H1 (cell line): Measurements from ENCODE around the gene HERC4. TPM values are rescaled to one million over a fixed set of nuclear protein-coding genes. Genes with fewer than 3 reads are reported as not detected.
A peak's percentile ranks its signal among the peaks of the same experiment; 100 is the strongest.

Experiments
- CTCF ChIA-PET: fragments of 300-600 bp; sonication (Branson Sonifier 250); formaldehyde crosslinking; loops from one replicate; lab custom pipeline; 2021; ENCODE audit not compliant: partially characterized antibody; lab: Charles Lee
- POLR2A ChIA-PET: fragments of 300-600 bp; sonication (Branson Sonifier 250); formaldehyde crosslinking; loops from one replicate; lab custom pipeline; 2021; ENCODE audit warnings: inconsistent platforms; ENCODE audit not compliant: partially characterized antibody; lab: Charles Lee
- DNase-seq, 2 experiments: peaks; one replicate each; pipeline versions ENCODE4 v3.0.0 to v3.0.0-alpha.2; 2010 to 2022; ENCODE audit warnings: low spot score in 2 of 2, low read depth in 1 of 2, mixed read lengths in 1 of 2
- FAIRE-seq: peaks from 2 replicates; lab custom pipeline; 2011; peaks lifted over from hg19 to GRCh38; lab: Jason Lieb, UNC
- H2AFZ ChIP-seq: 2 replicates; pipeline ENCODE4 v1.8.1; 2012; ENCODE audit warnings: low read length, inconsistent platforms
- H2AK5ac ChIP-seq: 2 replicates; pipeline ENCODE4 v1.6.1; 2013; ENCODE audit warnings: low read depth, low read length
- H2BK120ac ChIP-seq: replicated peaks from 2 replicates; pipeline ENCODE3; 2013; ENCODE audit warnings: low read depth, low read length, inconsistent platforms
- H2BK12ac ChIP-seq: 2 replicates; pipeline ENCODE4 v1.6.1; 2013; ENCODE audit warnings: low read depth, low read length
- H2BK15ac ChIP-seq: 2 replicates; pipeline ENCODE4 v1.6.1; 2013; ENCODE audit warnings: low read length
- H2BK20ac ChIP-seq: 2 replicates; pipeline ENCODE4 v1.6.1; 2013; ENCODE audit warnings: low read length
- H2BK5ac ChIP-seq: 2 replicates; pipeline ENCODE4 v1.6.1; 2013; ENCODE audit warnings: low read depth, low read length
- H3K14ac ChIP-seq: 2 replicates; pipeline ENCODE4 v1.6.1; 2013; ENCODE audit warnings: inconsistent platforms; ENCODE audit not compliant: insufficient read length
- H3K18ac ChIP-seq: 2 replicates; pipeline ENCODE4 v1.6.1; 2013; ENCODE audit warnings: low read length; ENCODE audit errors: extremely low read depth
- H3K23ac ChIP-seq: 2 replicates; pipeline ENCODE4 v1.6.1; 2013; ENCODE audit warnings: inconsistent platforms; ENCODE audit not compliant: insufficient read length
- H3K23me2 ChIP-seq: 2 replicates; pipeline ENCODE4 v1.6.1; 2013; ENCODE audit warnings: low read depth, low read length
- H3K27ac ChIP-seq: 2 replicates; pipeline ENCODE4 v1.6.1; 2011; ENCODE audit warnings: low read depth, low read length, inconsistent platforms
- H3K27me3 ChIP-seq, 4 experiments: replicated peaks in 1 of 4; 1 replicate in 1 of 4; 2 replicates in 3 of 4; pipeline versions ENCODE4 v1.6.1 to v1.8.1; 2011 to 2013; ENCODE audit warnings: low read length in 3 of 4, mild to moderate bottlenecking in 3 of 4, inconsistent platforms in 2 of 4, mixed read lengths in 2 of 4, moderate library complexity in 1 of 4; ENCODE audit not compliant: control insufficient read depth in 3 of 4, insufficient read depth in 3 of 4; ENCODE audit errors: extremely low read depth in 1 of 4
- H3K36me3 ChIP-seq, 4 experiments: 2 replicates each; pipeline versions ENCODE4 v1.6.1 to v1.8.1; 2011 to 2013; ENCODE audit warnings: mild to moderate bottlenecking in 4 of 4, low read length in 3 of 4, moderate library complexity in 2 of 4, control low read depth in 1 of 4, inconsistent platforms in 1 of 4; ENCODE audit not compliant: insufficient read depth in 4 of 4, control insufficient read depth in 2 of 4
- H3K4ac ChIP-seq: replicated peaks from 2 replicates; pipeline ENCODE3; 2013; ENCODE audit warnings: low read length, low read depth, mixed read lengths, inconsistent platforms; ENCODE audit not compliant: insufficient read length
- H3K4me1 ChIP-seq, 4 experiments: replicated peaks in 1 of 4; 1 replicate in 1 of 4; 2 replicates in 3 of 4; pipeline versions ENCODE4 v1.6.1 to v1.8.1; 2011 to 2013; ENCODE audit warnings: low read length in 3 of 4, inconsistent platforms in 2 of 4, mixed read lengths in 1 of 4; ENCODE audit not compliant: insufficient read depth in 4 of 4, control insufficient read depth in 3 of 4
- H3K4me2 ChIP-seq, 2 experiments: 2 replicates each; pipeline versions ENCODE4 v1.6.1 to v1.8.1; 2011 to 2013; ENCODE audit warnings: low read depth in 2 of 2, low read length in 2 of 2, control low read depth in 1 of 2, inconsistent platforms in 1 of 2, mild to moderate bottlenecking in 1 of 2; ENCODE audit not compliant: insufficient read depth in 1 of 2
- H3K4me3 ChIP-seq, 4 experiments: fragments of 200-600, 300-600 bp in 1 of 4; sonication (generic), shearing (Covaris generic), sonication (Bioruptor Twin) in 1 of 4; 2 replicates each; pipeline versions ENCODE4 v1.5.1 to v1.8.1; 2011 to 2016; ENCODE audit warnings: low read length in 4 of 4, low read depth in 3 of 4, control low read depth in 2 of 4, inconsistent platforms in 2 of 4, mild to moderate bottlenecking in 2 of 4, mixed read lengths in 1 of 4, moderate library complexity in 1 of 4; ENCODE audit not compliant: insufficient read depth in 2 of 4; ENCODE audit errors: extremely low read depth in 1 of 4
- H3K56ac ChIP-seq: replicated peaks from 2 replicates; pipeline ENCODE3; 2013; ENCODE audit warnings: low read depth, mild to moderate bottlenecking, mixed read lengths, low read length, inconsistent platforms; ENCODE audit not compliant: insufficient read length
- H3K79me1 ChIP-seq: 2 replicates; pipeline ENCODE4 v1.6.1; 2013; ENCODE audit warnings: low read depth, low read length, control low read depth
- H3K79me2 ChIP-seq, 2 experiments: 2 replicates each; pipeline versions ENCODE4 v1.6.1 to v1.8.1; 2012 to 2013; ENCODE audit warnings: low read length in 2 of 2, mild to moderate bottlenecking in 2 of 2, inconsistent platforms in 1 of 2; ENCODE audit not compliant: insufficient read depth in 2 of 2, control insufficient read depth in 1 of 2
- H3K9ac ChIP-seq, 4 experiments: replicated peaks in 1 of 4; 1 replicate in 1 of 4; 2 replicates in 3 of 4; pipeline versions ENCODE4 v1.6.1 to v1.8.1; 2011 to 2013; ENCODE audit warnings: low read depth in 3 of 4, low read length in 3 of 4, control low read depth in 2 of 4, mild to moderate bottlenecking in 2 of 4, moderate library complexity in 2 of 4, inconsistent platforms in 1 of 4; ENCODE audit errors: extremely low read depth in 1 of 4
- H3K9me3 ChIP-seq, 2 experiments: 2 replicates each; pipeline versions ENCODE4 v1.6.1 to v1.8.1; 2012 to 2013; ENCODE audit warnings: mild to moderate bottlenecking in 2 of 2, moderate library complexity in 2 of 2, control low read depth in 1 of 2, inconsistent platforms in 1 of 2, low read depth in 1 of 2, low read length in 1 of 2, mixed read lengths in 1 of 2; ENCODE audit not compliant: insufficient read depth in 2 of 2
- H4K20me1 ChIP-seq, 2 experiments: replicated peaks in 1 of 2; 2 replicates each; pipeline versions ENCODE3 to v1.8.1; 2011 to 2013; ENCODE audit warnings: inconsistent platforms in 2 of 2, low read length in 2 of 2, mild to moderate bottlenecking in 1 of 2; ENCODE audit not compliant: insufficient read depth in 2 of 2, control insufficient read depth in 1 of 2
- H4K5ac ChIP-seq: 2 replicates; pipeline ENCODE4 v1.6.1; 2013; ENCODE audit warnings: low read length, low read depth, mixed read lengths, inconsistent platforms; ENCODE audit not compliant: insufficient read length
- H4K8ac ChIP-seq: 2 replicates; pipeline ENCODE4 v1.8.0; 2013; ENCODE audit warnings: mild to moderate bottlenecking, moderate library complexity, low read length, inconsistent platforms; ENCODE audit not compliant: insufficient read depth; ENCODE audit errors: extremely low read depth
- H4K91ac ChIP-seq: replicated peaks from 2 replicates; pipeline ENCODE3; 2013; ENCODE audit warnings: low read length, mixed read lengths, inconsistent platforms; ENCODE audit not compliant: insufficient read length
- EGR1 ChIP-seq: IDR thresholded peaks from 2 replicates; pipeline ENCODE4 v1.6.1; 2011; ENCODE audit warnings: low read depth, low read length, borderline replicate concordance
- EZH2 ChIP-seq: fragments of 200-600 bp; sonication (generic); IDR thresholded peaks from 2 replicates; pipeline ENCODE4 v1.7.1; 2012; ENCODE audit warnings: low read depth, mild to moderate bottlenecking, moderate library complexity, low read length, inconsistent platforms; ENCODE audit not compliant: severe bottlenecking
- GABPA ChIP-seq: IDR thresholded peaks from 2 replicates; pipeline ENCODE4 v1.6.1; 2011; ENCODE audit warnings: mild to moderate bottlenecking, low read length, moderate library complexity, borderline replicate concordance; ENCODE audit not compliant: insufficient read depth
- KDM4A ChIP-seq: IDR thresholded peaks from one replicate; pipeline ENCODE4 v1.7.1; 2012; ENCODE audit warnings: low read depth, mild to moderate bottlenecking, moderate library complexity, low read length, inconsistent platforms; ENCODE audit not compliant: severe bottlenecking
- PHF8 ChIP-seq: fragments of 200-600 bp; sonication (generic); conservative IDR thresholded peaks from 2 replicates; pipeline ENCODE4 v1.7.1; 2012; ENCODE audit warnings: low read depth, mild to moderate bottlenecking, inconsistent platforms, low read length, moderate library complexity
- POLR2A ChIP-seq, 2 experiments: IDR thresholded peaks; 1 replicate in 1 of 2; 2 replicates in 1 of 2; pipeline ENCODE4 v1.6.1; 2011; ENCODE audit warnings: low read depth in 2 of 2, low read length in 2 of 2, mild to moderate bottlenecking in 2 of 2; ENCODE audit errors: control extremely low read depth in 1 of 2
- POU5F1 ChIP-seq: IDR thresholded peaks from 2 replicates; pipeline ENCODE4 v1.6.1; 2011; ENCODE audit warnings: low read depth, mild to moderate bottlenecking, low read length, moderate library complexity
- RBBP5 ChIP-seq: IDR thresholded peaks from 2 replicates; pipeline ENCODE4 v1.7.1; 2012; ENCODE audit warnings: low read depth, mild to moderate bottlenecking, inconsistent platforms, low read length, moderate library complexity, borderline replicate concordance
- SIX5 ChIP-seq: IDR thresholded peaks from 2 replicates; pipeline ENCODE4 v1.6.1; 2011; ENCODE audit warnings: mild to moderate bottlenecking, low read depth, low read length
- TAF7 ChIP-seq: optimal IDR thresholded peaks from 2 replicates; pipeline ENCODE3; 2011; ENCODE audit warnings: low read depth, mild to moderate bottlenecking, inconsistent platforms, low read length, moderate library complexity, borderline replicate concordance
- TEAD4 ChIP-seq: IDR thresholded peaks from 2 replicates; pipeline ENCODE4 v1.6.1; 2012; ENCODE audit warnings: low read depth, low read length, inconsistent platforms, mixed read lengths
- YY1 ChIP-seq: IDR thresholded peaks from 2 replicates; pipeline ENCODE4 v1.6.1; 2011; ENCODE audit warnings: low read depth, mild to moderate bottlenecking, low read length
- WGBS, 2 experiments: shearing (Covaris generic) in 1 of 2; methylation state at CpG; one replicate each; pipeline versions ENCODE4 v1.1.6 to v1.1.7; 2013 to 2015; ENCODE audit warnings: low lambda C conversion rate in 2 of 2, mixed read lengths in 2 of 2, inconsistent platforms in 1 of 2, low coverage in 1 of 2, missing lambda C conversion rate in 1 of 2; ENCODE audit not compliant: insufficient replicate concordance in 2 of 2, insufficient coverage in 1 of 2, insufficient read length in 1 of 2; ENCODE audit errors: extremely low coverage in 1 of 2, missing lambda C conversion rate in 1 of 2; 5-methylcytosine and 5-hydroxymethylcytosine counted together
- polyA plus RNA-seq, 7 experiments: library from polyadenylated mRNA; depleted of rRNA in 3 of 7; stranded (reverse) in 5 of 7; unstranded in 2 of 7; fragments of >200 nt in 5 of 7; fragments of 200-250 nt in 2 of 7; gene quantifications; 1 replicate in 5 of 7; 2 replicates in 1 of 7; 4 replicates in 1 of 7; pipeline versions ENCODE4 v1.2.1 to v1.2.3, GENCODE V29; 2011 to 2013; ENCODE audit warnings: missing spikeins in 2 of 7, mixed read lengths in 2 of 7
- total RNA-seq: library from RNA; stranded (reverse); fragmentation: NEBNext Ultra II Directional; extraction: Animal tissue kit (Norgen Biotek cat#: 25700); gene quantifications from 2 replicates; pipeline ENCODE4 v1.2.1, GENCODE V29; 2021

Gene HERC4
- total and polyA plus RNA-seq, 2 of the 8 experiments (the other 6 are each of a cell fraction or from before 2014, with no cell fraction given), result 7.5 to 44.0 TPM

DNA sequence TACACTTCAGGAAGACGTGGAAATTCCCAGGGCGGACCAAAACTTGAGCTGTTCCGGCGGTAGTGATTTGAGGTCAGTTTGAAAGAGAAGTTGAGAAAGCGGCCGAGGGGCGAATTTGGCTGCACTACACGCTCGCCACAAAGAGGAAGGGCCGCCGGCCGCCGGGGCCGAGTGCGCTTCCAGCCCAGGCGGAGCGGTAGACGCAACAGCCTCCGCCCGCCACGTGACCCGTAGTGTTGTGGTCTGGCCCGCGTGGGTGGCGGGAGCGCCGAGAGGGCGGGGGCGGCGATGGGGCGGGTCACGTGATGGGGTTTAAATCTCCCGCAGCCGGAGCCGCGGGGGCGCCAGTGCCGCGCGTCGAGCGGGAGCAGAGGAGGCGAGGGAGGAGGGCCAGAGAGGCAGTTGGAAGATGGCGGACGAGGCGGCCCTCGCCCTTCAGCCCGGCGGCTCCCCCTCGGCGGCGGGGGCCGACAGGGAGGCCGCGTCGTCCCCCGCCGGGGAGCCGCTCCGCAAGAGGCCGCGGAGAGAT is 190.7 kb downstream of the HERC4 start, which contains the start of gene SIRT1:
Gene SIRT1, plus strand, starts transcription at position 344 of the 529 bp plus-strand sequence. Its CDS starts 66 bp downstream, at position 410.
- Histone ChIP-seq H3K18ac (peak within 1 kb of the TSS; percentile 65; the same call in 1 of the 2 replicates), H3K23ac (no peak within 1 kb of the TSS), H3K27me3 (no peaks in the 10 kb centered on the region), H2BK5ac (peak within 1 kb of the TSS; percentile 90), H3K23me2 (no peaks in the 10 kb centered on the region), H4K8ac (peak within 1 kb of the TSS; percentile 93; the same call in 1 of the 2 replicates), H4K20me1 (peaks cover 6 to 8% of the 10 kb centered on the region in 2 experiments), H4K5ac (peak within 1 kb of the TSS; percentile 94), H3K36me3 (peaks cover 12 to 33% (median 17%) of the 10 kb centered on the region in 4 experiments), H2BK12ac (no peak within 1 kb of the TSS; the same call in 1 of the 2 replicates), H3K27ac (peak within 1 kb of the TSS; percentile 77), H2BK15ac (0 out of 2 replicates have a peak within 1 kb of the TSS, but pooled peaks have one; percentile 53), H2AK5ac (no peak within 1 kb of the TSS; the same call in 1 of the 2 replicates), H3K14ac (no peak within 1 kb of the TSS), H4K91ac (peak within 1 kb of the TSS; percentile 51), H3K79me2 (peaks cover 22 to 45% of the 10 kb centered on the region in 2 experiments; a peak in 3 of 4 replicates), H3K9me3 (no peaks in the 10 kb centered on the region), H3K4me2 (peak within 1 kb of the TSS; percentile 83 to 92), H3K4me3 (peak within 1 kb of the TSS; percentile 90 to 100 (median 94)), H3K9ac (peak within 1 kb of the TSS; percentile 75 to 94 (median 81)), H2BK20ac (no peak within 1 kb of the TSS), H2BK120ac (peak within 1 kb of the TSS; percentile 87), H3K56ac (peak within 1 kb of the TSS; percentile 70), H3K4me1 (peaks cover 0 to 6% (median 5%) of the 10 kb centered on the region in 4 experiments; a peak in 5 of 7 replicates), H3K4ac (peak within 1 kb of the TSS; percentile 0), H2AFZ (peak within 1 kb of the TSS; percentile 85), H3K79me1 (no peaks in the 10 kb centered on the region)
- peak; percentile 88 to 96 for DNase-seq
- CTCF ChIA-PET, result interaction anchor here (0.6 to 2.1 kb wide), 6 partner anchors 12 to 272 kb away, joined by 3 to 17 read pairs (median 6); no protein-coding TSS in a partner anchor
- POLR2A ChIA-PET, result interaction anchor here (0.6 to 4.7 kb wide), 16 partner anchors 11 to 449 kb away, joined by 3 to 36 read pairs (median 4); partner anchors contain the start of genes HNRNPH3 and PBLD
- no peak for FAIRE-seq
- WGBS, 2 experiments, result 3% methylated on average over 30 of the region's 62 CpGs; no CpG with 5 or more reads in 1 of the 2 experiments
- TF ChIP-seq GABPA, result no peak
- TF ChIP-seq TEAD4, result 0 out of 2 replicates have a peak, but pooled peaks have one; percentile 5
- TF ChIP-seq POLR2A (IDR thresholded peaks at IDR 0.05; ENCODE audit: control extremely low read depth in 1 of 2, low read depth in 2 of 2, low read length in 2 of 2), result peak; percentile 99
- TF ChIP-seq YY1, result peak; percentile 92
- TF ChIP-seq PHF8, result peak; percentile 82; the same call in 1 of the 2 replicates
- peak; percentile 7 for TF ChIP-seq KDM4A
- TF ChIP-seq TAF7, result peak; percentile 96
- no peak for TF ChIP-seq SIX5
- TF ChIP-seq RBBP5, result peak; percentile 38
- TF ChIP-seq POU5F1, result no peak
- TF ChIP-seq EGR1, result peak; percentile 100
- TF ChIP-seq EZH2, result peak; percentile 23
